Stimulated activated CD8-positive, alpha-beta memory T cell treated with anti-CD3 and anti-CD28 coated beads, Interleukin-4, amount 100 ng/mL, for 4 hours (primary cell): ENCODE measurements around the gene ANXA4.

Experiments used
- DNase-seq, 2 donors: peaks; one replicate each; pipeline ENCODE4 v3.0.0-alpha.2; 2020; ENCODE audit warnings: low read depth in 2 of 2, low spot score in 1 of 2

The ANXA4 gene

DNA sequence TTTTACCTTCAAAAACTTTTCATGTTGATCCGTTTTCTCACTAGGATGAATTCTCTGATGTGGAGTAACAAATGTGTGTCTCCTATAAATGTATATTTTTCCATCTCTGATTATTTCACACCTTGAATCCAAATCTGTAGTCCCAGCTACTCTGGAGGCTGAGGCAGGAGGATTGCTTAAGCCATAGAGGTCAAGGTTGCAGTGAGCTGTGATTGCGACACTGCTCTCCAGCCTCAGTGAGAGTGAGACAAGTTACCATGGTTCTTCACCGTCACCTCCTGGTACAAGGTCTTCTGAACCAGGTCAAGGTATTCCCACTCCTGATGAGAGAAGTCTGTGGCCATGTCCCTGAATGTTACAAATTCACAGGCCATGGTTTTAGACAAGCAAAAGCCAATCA lies 102.6 kb downstream of the ANXA4 start:
- no peak for DNase-seq

DNA sequence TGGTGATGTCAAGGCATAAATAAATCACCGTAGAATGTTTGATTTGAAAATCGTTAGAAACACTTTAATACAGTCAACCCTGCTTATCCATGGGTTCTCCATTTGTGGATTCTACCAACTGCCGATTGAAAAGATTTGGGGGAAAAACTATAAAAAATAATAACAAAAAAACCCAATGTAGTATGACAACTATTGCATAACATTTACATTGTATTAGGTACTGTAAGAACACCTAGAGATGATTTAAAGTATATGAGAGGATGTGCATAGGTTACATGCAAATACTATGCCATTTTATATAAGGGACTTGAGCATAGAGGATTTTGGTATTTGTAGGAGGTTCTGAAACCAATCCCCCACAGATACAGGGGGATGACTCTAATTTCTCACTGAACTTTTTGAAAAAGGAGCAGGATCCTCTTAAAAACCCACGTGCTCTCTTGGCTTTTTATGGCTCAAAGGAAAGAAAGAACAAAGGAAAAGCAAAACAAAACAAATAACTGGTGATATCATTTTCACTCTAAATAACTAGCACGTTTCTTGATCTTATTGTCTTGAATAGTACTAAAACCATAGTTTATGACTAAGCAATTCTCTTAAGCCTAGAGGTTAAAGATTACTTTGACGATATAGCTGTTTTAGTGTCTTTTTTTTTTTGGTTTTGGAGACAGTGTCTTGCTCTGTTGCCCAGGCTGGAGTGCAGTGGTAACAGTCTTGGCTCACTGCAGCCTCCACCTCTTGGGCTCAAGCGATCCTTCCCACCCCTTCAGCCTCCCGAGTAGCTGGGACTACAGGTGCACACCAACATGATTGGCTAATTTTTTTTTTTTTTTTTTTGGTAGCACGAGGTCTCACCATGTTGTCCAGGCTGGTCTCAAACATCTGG lies 104.5 kb downstream of the ANXA4 start:
- DNase-seq: no peak

DNA sequence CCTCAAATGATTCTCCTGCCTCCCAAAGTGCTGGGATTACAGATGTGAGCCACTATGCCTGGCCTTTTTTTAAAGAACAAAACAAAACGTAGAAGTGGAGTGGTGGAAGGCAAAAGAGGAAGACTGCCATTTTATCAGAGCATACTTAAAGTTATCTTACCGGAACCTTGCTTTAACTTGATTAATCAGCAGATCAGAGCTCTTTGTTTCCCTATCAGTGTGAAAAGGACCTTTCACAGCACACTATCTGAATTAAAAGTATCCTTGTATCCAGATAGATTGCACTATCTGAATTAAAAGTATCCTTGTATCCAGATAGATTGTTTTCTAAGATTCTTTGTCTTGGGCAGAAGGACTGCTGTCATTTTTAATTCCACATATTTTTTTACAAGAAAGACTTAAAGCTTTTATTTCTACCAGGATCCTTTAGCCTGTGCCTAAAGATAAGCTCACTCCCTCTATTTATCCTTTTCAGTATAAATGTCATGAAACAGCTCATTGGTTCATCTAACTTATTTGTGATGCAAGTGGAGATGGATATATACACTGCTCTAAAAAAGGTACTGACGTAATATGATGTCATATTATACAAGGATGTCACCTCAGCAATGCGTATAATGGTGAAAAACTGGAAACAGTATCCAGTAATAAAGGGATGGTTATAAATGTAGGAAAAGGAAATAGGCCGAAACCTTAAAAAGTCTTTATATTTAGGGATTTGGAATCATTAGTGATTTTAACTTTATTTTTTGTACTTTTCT lies 105.3 kb downstream of the ANXA4 start:
- DNase-seq: no peak

DNA sequence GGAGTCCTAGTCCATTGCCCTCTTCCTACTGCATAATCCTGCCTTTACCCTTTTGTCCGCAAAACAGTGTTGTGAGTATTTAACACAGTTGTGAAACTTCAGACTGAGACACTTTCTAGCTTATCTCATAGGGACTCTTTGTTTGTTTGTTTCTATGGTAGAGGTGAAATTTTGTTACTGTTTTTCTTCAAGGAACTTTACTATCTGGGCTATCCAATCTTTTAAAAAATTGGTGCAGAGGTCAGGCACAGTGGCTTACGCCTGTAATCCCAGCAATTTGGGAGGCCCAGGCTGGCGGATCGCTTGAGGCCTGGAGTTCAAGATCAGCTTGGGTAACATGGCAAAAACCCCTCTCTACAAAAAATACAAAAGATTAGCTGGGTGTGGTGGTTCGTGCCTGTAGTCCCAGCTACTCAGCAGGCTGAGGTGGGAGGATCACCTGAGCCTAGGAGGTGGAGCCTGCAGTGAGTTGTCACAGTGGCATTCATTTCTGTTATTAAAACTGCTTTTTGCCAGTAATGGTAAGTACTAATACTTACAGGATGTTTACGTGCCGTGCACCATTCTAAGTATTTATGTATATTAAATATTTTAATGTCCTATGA lies 106.4 kb downstream of the ANXA4 start:
- DNase-seq: no peak

DNA sequence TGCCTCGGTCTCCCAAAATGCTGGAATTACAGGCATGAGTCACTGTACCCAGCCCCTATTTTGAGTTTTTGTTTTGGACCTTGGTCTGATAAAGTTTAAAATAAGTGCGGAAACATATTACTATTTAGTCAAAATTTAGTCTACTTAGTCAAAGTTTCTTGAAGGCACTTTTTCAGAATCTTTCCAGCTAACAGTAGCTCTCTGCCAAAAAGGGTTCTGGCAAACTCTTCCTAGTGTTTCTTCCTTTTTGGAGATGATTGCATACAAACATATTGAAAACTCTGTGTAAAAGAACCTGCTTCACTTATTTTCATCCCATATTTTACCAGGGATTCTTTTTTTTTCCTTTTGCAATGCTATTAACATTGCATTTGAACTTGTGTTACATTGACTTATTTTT lies 116.3 kb downstream of the ANXA4 start:
- DNase-seq: no peak

DNA sequence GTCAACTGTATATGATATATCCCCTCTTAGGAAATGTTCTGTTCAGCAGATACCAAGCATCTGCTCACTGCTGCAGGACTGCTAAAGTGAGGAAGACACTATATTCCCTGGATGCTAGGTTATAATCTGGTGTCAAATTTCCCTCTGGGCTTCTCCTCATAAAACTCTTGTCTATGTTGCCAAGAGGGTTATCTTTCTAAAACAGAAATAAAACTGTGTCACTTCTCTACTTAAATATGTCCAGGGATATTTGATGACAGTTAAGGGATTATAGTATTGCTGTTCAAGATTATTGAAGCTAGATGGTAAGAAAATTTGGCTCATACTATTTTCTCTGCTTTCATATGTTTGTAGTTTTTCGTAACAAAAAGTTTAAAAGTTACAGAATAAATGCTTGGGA lies 121.4 kb downstream of the ANXA4 start:
- DNase-seq: no peak
